IPS-NIHi7 (cell line): ENCODE results near the gene CREG2.
"Not testable (repeated sequence)": the region's sequence is repeated elsewhere in the genome, so short reads cannot be mapped to it uniquely, and the experiment has no call there.

Experiments used
- DNase-seq: peaks from one replicate; pipeline ENCODE4 v3.0.0; 2012; ENCODE audit warnings: mixed read lengths; ENCODE audit errors: extremely low spot score

The CREG2 gene

DNA sequence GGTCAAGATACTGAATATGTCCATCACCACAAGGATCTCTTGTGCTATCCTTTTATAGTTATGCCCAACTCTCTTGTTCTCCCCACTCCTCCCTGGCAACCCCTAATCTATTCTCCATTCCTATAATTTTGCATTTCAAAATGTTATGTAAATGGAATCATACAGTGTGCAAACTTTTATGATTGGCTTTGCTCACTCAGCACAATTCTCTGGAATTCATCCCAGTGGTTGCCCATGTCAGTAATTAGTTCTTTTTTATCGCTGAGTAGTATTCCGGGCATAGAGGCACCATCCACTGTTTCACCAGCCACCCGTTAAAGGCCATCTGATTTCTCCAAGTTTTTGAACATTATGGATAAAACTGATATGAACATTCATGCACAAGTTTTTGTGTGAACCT is 40.4 kb downstream of the CREG2 start:
- no peak for DNase-seq

DNA sequence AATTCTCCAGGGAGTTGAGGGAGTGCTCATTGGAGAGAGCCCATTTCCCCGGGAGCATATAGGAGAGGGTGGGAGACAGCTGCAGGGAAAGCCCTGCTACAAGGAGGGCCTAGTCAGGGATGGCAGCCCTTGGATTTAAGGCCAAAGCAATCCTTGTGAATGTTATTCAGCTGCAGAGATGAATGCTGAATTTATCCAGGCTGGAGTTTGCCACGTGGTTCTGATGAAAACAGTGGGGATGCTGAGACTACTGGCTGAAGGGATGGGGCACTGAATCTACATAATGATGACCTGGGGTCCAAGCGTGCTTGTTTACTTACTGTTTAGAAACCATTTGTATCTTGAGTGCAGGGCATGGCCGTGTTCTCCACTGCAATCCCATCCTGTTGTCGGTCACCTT is 43.2 kb downstream of the CREG2 start:
- DNase-seq, result no peak

DNA sequence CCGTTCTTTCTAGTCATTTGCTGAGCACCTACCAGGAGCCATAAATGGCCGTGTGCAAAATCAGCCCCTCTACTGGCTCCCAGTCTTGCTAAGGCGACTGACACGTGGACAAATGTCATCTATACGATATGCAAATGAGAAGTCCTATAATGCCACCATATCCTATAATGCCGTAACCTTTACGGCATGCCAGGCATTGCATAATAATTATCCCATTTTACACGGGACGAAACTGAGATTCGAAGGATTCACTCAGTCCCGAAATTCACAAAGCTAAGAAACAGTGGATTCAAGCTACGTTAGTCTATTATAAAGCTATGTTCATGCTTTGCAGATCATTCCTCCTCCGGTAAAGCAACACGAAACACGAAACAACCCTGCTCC is 44.7 kb downstream of the CREG2 start:
- no peak for DNase-seq

DNA sequence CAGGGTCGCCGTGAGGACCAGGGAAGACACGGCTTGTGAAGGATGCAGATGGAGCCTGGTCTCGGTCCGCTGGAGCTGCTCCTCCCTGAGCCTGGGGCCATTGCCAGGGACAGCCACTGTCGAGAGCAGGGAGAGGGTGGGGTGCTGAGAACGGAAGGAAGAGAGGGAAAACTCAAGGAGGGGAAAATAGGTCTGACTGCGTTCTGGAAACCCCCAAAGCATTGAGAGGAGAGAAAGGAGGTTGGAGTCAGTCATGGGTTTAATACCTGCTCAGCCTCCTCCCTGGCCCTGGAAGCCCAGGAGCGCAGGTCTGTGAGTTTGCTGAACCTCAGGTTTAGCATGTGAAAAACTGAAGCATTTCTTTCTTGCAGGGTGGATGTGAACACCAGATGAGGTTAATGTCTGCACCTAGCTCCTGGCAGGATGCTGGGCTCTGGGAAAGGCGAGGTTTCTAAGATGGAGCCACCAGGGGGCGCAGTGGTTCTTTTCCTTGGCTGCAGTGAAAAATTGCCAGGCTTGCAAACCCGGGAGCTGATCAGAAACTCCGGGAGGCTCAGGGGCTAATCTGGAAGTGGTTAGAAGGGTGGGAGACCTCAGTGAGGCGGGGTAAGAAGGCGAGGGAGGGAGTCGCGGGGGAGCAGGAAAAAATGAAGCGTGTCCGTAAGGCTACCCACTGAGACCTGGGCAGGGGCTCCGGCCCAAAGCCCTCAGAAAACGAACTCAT is 45.2 kb downstream of the CREG2 start:
- DNase-seq, result peak; percentile 86

DNA sequence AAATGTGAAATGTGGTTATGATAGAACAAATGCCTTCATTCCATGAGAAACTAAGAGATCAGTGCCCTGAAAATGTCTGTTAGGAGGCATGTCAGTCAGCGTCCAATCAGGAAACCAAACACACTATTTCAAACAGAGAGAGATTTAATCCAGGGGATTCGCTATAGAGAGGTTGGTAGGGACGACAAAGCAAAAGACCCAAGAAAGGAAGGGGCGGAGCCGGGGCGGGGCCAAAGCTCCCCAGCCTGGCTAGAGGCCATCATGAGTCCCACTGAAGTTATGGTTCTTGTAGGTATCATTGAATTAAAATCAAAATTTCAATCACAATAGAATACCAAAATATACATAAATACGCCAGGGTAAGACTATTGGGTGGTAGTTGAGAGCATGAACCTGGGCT is 45.9 kb downstream of the CREG2 start:
- DNase-seq, result no peak

DNA sequence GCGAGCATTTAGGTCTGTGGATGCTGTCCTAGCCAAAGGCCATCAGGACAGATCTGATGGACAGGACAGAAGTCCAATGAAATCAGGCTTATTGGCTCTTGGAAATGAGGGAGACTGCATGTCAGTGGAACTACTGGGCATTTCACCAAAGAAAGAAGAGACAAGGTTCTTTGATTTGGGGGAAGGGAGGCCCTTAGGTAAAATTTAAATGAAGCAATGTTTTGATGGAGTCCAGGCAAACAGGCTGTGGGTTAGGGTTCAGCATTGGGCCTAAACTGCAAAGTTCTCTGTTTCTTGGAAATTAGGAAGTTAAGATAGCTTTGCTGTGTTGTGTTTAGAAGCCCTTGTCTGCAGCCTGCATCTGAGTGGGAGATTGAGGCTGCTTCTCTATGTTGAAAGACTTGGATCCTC is 47.2 kb downstream of the CREG2 start:
- no peak for DNase-seq

DNA sequence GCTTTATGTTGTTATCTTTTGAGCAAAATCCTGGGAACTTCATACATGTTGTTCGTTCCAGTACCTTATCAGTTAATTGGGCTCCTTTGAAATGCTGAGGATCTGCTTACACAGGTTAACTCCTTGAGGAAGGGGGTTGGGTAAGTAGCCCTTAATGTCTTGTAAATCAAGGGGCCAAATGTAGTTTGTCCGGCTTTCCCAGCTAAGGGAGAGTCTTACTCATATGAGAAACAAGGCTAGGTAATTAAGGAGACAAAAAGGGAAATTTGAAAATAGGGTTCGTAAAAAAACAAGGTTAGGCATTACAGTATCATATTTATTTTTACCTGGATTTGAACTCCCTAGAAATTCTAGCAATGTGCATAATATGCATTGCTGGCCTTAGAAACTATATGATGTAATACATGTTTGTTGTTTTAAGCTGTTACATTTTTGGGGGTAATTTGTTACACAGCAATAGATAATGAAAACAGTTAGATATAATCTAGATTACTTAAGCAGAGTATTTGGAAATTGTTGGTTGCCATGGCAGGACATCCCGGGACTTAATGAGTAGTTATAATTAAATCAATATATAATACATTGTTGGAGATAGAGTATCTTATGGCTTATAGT is 47.9 kb downstream of the CREG2 start:
- DNase-seq, result no peak

DNA sequence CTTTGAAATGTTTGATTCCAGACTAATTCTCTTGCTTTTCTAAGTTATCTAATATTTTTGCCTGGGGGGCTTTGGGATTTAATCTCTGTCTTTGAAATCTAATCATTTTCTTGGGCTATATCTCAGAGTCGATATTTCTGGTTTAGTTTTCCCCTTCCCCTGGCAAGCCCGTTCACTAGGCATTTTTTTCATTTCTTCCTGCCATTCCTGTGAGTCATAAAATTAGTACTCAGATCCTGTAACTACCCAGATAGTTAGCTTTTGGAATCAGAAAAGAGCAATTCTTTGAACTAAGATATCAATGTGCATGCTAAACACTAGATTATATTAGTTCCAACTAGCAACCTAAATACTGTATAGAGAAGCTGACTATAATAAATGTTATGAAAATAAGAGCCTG is 49.4 kb downstream of the CREG2 start:
- DNase-seq, result no peak

DNA sequence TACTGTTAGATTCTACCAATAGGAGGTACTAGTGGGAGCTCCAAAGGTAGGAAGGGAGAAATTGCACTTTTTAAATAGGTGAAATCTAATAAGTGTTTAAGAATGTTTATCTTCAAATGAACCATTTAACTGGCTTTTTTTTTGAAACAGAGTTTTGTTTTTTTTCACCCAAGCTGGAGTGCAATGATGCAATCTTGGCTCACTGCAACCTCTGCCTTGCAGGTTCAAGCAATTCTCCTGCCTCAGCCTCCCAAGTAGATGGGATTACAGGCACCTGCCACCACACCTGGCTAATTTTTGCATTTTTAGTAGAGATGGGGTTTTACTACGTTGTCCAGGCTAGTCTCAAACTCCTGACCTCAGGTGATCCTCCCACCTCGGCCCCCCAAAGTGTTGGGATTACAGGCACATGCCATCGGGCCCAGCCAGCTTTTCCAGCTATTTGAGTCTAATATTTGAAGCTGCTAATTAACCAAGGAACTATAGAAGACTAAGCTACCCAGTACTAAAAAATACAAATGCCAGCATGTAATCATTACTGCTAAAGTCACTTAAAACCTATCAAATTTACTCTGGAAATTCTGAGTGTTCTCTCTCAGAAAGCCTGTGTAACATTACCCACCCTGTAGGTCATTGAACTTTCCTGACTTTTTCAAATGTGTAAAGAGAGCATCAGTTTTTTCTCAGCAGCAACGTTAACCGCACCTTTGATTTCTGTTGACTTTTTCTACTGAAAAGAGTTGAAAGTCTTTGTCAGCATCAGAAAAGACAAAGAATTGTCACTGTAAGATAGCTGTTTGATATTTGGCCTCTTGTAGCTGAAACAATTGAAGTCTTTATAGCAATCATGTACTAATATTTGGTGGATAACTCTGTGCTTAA is 54.2 kb downstream of the CREG2 start:
- no peak for DNase-seq

DNA sequence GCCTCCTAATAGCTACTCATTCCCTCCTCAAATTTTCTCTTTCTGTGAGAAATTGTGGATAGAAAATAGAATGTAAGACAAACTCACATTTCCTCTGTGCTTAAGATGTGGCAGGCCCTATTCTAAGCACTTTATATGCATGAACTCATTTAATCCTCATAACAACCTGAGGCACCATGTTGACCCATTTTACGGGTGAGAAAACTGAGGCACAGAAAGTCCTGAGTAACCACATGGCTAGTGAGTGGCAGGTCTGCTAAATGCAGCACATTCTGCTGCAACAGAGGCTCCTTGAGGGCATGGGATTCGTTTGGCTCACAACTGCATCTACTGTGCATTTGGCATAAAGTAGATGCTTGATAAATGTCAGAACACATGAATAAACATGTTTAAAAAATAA is 56.1 kb downstream of the CREG2 start:
- no peak for DNase-seq

DNA sequence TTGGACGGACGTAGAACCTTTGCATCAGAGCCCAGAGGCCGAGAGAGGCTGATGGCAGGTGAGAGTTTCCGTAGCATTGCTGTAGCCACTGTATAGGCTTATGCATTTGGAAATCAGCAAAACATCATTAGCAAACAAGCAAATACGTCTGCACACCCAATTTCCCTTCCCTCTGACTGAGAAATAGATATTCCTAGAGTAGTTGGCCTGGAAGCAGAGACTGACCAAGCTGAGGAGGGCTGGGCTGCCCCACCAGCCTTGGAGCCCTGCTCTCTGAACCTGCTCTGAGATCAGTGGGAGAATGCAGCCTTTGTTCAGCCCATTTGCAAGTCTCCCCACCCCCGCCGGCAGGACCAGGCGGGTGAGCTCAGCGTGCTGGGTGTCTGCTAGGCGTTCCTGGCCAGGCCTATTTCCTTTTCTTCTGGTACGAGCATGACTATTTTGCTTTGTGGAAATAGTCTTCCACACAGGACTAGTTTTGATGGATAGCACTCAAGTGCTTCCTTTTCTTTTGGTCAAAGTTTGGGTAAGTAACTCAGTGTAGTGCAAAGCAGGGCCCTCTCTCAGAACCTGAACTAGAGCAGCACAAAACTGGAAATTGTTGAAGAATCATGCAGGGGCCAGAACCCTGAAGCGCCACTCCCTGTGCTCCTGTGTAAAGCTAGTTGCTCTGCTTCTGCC is 56.9 kb downstream of the CREG2 start:
- peak; percentile 78 for DNase-seq

DNA sequence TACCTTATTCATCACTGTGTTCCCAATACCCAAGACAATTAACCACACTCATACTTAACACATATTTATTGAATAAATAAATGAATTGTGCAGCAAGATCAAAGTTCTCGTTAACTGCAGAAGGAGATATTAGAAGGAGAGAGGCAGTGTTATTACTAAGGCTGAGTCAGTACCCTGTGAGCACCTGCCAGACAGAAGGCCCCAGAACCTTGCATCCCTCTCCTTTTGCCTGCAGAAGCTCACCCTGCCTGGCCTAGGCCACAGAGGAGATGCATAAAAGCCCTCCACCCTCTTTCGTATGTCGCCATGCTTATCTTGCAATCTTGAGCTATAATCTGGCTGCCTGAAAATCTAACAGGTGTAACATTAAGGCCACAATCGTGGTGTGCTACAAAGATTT is 58.3 kb downstream of the CREG2 start:
- no peak for DNase-seq

DNA sequence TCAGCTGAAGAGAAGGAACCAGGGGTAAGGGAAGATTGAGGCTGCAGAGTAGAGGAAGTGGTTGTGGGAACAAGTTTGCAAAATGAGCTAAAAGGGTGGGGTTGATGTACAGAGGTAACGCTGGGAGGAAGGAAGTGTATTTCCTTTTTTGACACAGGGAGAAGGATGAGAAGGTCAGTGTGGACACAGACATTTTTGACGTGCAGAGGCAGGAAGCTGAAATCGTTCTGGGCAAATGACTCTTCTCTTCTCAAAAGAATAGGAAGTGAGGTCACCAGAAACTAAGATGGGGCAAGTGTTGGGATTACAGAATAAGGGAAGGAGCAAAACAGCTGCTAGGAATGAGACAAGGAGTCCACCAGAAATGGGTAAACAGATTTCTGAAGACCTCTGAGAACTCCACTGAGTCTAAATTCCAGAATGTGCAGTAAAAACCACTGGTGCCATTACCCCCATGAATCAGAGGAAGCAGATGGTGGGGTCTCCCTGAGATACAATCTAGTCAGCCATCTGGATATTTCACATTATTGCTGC is 58.8 kb downstream of the CREG2 start:
- no peak for DNase-seq

DNA sequence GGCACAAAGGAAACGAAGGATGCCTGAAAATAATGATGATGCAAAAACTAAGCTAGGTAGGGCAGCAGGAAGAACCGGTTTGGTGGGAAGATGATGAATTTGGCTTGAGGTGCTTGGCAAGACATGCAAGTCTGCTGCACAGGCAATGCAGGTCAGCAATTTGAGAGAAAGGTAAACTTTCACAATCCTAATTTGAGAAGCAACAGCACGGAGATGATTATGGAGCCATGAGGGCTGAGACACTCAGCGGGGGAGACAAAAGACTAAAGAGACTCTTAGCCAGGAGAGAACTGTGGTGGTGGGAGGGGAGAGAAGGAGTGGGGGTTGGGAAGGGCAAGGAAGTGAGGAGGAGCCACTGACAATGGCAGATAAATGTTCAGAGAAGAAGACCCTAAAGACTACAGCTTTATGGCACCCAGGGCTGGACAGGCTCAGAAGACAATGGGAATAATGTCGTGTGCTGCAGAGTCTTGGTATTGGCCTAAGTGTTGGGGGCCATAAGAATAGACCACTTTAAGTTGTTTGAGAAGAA is 59.4 kb downstream of the CREG2 start:
- no peak for DNase-seq

DNA sequence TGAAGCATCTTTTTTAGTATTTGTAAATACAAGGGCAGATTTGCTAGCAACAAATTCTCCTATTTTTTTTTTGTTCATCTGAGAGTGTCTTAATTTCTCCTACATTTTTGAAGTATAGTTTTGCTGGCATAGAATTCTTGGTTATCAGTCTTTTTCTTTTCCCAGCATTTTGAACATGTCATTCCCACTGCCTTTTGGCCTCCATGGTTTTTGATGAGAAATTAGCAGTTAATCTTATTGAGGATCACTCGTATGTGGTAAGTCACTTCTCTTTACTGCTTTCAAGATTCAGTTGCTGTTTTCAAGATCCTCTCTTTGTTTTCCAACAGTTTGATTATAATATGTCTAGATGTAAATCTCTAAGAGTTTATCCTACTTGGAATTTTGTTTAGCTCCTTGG is 61.9 kb downstream of the CREG2 start:
- no peak for DNase-seq

DNA sequence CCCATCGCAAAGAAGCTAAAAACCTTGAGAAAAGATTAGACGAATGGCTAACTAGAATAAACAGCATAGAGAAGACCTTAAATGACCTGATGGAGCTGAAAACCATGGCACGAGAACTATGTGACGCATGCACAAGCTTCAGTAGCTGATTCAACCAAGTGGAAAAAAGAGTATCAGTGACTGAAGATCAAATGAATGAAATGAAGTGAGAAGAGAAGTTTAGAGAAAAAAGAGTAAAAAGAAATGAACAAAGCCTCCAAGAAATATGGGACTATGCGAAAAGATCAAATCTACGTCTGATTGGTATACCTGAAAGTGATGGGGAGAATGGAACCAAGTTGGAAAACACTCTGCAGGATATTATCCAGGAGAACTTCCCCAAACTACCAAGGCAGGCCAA is 70.7 kb downstream of the CREG2 start:
- not testable (repeated sequence) for DNase-seq

DNA sequence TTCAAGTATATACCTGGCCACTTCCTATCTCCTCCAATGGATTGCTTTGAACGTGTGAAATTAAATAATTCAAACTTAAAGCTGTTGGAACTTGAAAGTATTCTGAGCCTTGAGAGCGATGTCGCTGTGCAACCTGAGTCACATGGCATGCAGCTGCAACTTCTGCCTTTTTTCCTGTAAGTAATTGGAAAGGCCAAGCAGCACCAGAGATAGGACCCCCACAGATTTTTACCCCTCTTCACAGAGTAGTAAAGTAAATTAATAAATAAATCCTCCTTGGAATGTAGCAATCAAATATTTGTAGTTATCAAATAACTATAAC is 75.6 kb downstream of the CREG2 start:
- no peak for DNase-seq

DNA sequence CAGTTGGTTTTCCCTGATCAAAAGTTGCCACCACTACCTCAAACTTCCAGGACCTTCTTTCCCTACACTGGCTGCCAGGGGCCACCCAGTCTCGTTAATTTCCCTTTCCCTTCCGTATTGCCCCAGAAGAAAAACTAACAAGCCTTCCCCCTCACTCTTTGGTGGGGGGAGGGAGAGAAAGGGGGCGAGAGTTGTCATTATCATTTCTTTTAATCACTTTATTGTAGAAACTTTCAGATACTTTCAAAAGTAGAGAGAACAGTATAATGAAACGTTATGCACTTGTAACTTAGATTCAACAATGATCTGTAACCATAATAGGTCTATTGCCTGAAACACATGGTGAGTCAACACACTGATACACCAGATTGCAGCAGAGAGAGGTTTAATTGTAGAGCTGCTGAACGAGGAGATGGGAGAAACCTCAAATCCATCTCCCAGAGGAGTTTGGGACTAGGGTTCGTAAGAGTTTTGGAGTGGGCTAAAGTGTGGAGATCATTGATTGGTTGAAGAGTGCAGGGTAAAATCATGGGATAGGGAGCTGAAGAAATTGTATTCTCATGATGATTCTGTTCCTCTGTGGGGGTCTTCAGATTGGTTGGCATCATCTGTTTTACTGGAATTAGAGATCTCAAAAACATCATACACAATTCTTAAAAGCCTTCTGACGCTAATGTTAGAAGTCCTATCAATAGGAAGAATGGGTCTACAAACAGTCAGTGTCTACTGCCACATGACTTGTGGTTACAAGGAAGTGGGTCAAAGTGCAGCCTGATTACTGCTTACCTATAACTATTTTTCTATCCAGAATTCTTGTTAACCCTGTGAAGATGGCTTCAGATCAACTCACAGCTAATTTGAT is 76.2 kb downstream of the CREG2 start:
- DNase-seq, result no peak

DNA sequence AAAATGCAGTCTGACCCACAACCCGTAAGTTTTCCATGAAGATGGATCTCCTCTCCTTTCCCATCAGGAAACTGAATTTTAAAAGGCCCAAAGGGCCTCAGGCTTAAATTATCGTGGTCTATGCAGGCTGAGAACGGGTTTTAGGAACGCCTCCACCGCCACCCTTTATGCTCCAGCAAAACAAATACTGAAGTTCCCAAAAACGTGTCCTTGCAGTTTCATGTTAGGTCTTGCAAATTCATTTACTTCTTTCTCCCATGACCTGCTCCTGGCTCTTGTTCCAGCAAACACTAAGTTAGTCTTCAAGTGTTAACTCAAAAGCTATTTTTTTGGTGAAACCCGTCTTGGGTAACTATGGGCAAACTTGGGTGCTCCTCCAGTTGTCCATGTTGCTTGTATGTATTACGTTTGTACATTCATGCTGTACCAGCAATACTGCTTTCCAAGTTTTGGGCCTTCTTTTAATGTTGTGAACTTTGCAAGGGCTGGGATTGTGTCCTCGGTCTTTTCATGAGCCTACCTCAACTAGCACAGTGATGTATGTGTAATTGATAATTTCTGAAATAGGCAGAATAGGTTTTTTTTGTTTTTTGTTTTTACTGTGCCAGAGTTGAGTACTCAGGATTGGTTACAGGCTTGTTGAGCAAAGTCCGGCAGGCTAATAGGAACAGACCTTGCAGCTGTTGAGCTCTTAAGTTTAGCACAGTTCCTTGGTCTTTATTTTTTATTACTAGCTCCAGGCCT is 77.0 kb downstream of the CREG2 start:
- DNase-seq, result no peak
